ENCODE measurements around the gene ZNF574. TPM values are rescaled to one million over a fixed set of nuclear protein-coding genes. Genes with fewer than 3 reads are reported as not detected.

Gene ZNF574
- polyA plus RNA-seq, 3 donors: 3.3 to 9.6 (median 4.9) TPM

GRCh38 chr19:42030645-42031440 lies 45.1 kb upstream of the ZNF574 start:
- Mint-ChIP-seq H3K9me3 (no peaks in the 10 kb centered on the region), H3K4me1 (peaks cover 2% of the 10 kb centered on the region), H3K27me3 (ENCODE audit: low read depth in 3 of 3) (no peaks in the 10 kb centered on the region), H3K27ac (no peak overlapping the region), H3K36me3 (no peaks in the 10 kb centered on the region), H3K4me3 (no peak overlapping the region)
- Histone ChIP-seq H4K20me1 (ENCODE audit: insufficient read depth, low read length) (no peaks in the 10 kb centered on the region), H3K4me3 (replicated peaks in 1 of 3; ENCODE audit: low read depth in 2 of 3, low read length in 3 of 3) (no peak overlapping the region), H3K9ac (ENCODE audit: insufficient read depth, low read length, poor library complexity, severe bottlenecking) (no peak overlapping the region), H3K9me3 (replicated peaks in 1 of 2; ENCODE audit: control insufficient read depth in 1 of 2, insufficient read depth in 1 of 2, low read length in 2 of 2) (no peaks in the 10 kb centered on the region), H3K27me3 (ENCODE audit: control insufficient read depth in 2 of 2, insufficient read depth in 2 of 2, low read length in 2 of 2) (no peaks in the 10 kb centered on the region), H3K4me1 (ENCODE audit: control insufficient read depth in 1 of 2, insufficient read depth in 2 of 2, low read length in 2 of 2) (no peaks in the 10 kb centered on the region), H3K79me2 (ENCODE audit: insufficient read depth, low read length) (no peaks in the 10 kb centered on the region), H3K36me3 (replicated peaks in 1 of 2; ENCODE audit: control insufficient read depth in 1 of 2, insufficient read depth in 2 of 2, low read length in 2 of 2) (no peaks in the 10 kb centered on the region), H3K4me2 (replicated peaks; ENCODE audit: extremely low read depth, low read length, poor library complexity, severe bottlenecking) (no peak overlapping the region), H2AFZ (ENCODE audit: insufficient read depth, low read depth, low read length, poor library complexity, severe bottlenecking) (no peak overlapping the region), H3K27ac (ENCODE audit: low read depth in 1 of 2, low read length in 2 of 2) (no peak overlapping the region)
- TF ChIP-seq, protein P1, sequence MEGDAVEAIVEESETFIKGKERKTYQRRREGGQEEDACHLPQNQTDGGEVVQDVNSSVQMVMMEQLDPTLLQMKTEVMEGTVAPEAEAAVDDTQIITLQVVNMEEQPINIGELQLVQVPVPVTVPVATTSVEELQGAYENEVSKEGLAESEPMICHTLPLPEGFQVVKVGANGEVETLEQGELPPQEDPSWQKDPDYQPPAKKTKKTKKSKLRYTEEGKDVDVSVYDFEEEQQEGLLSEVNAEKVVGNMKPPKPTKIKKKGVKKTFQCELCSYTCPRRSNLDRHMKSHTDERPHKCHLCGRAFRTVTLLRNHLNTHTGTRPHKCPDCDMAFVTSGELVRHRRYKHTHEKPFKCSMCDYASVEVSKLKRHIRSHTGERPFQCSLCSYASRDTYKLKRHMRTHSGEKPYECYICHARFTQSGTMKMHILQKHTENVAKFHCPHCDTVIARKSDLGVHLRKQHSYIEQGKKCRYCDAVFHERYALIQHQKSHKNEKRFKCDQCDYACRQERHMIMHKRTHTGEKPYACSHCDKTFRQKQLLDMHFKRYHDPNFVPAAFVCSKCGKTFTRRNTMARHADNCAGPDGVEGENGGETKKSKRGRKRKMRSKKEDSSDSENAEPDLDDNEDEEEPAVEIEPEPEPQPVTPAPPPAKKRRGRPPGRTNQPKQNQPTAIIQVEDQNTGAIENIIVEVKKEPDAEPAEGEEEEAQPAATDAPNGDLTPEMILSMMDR (IDR thresholded peaks at IDR 0.05): no peak
- intact Hi-C loops (cut with micrococcal nuclease): no loop called here
- DNase-seq: no peak
- WGBS (ENCODE audit: insufficient coverage): 96% methylated on average over 4 of the region's 7 CpGs

- no peak overlapping the region for H3K4me3 Mint-ChIP-seq
- TF ChIP-seq, protein P1 (IDR thresholded peaks at IDR 0.05): no peak
- H3K4me3 ChIP-seq (replicated peaks in 1 of 3; ENCODE audit: low read depth in 2 of 3, low read length in 3 of 3): no peak overlapping the region
- no peaks in the 10 kb centered on the region for H4K20me1 ChIP-seq (ENCODE audit: insufficient read depth, low read length)
- H3K4me1 ChIP-seq (ENCODE audit: control insufficient read depth in 1 of 2, insufficient read depth in 2 of 2, low read length in 2 of 2): no peaks in the 10 kb centered on the region
- peaks cover 2% of the 10 kb centered on the region for H3K4me1 Mint-ChIP-seq
- H3K27me3 Mint-ChIP-seq (ENCODE audit: low read depth in 3 of 3): no peaks in the 10 kb centered on the region
- no peak overlapping the region for H3K4me2 ChIP-seq (replicated peaks; ENCODE audit: extremely low read depth, low read length, poor library complexity, severe bottlenecking)
- no peaks in the 10 kb centered on the region for H3K36me3 Mint-ChIP-seq
- H3K27me3 ChIP-seq (ENCODE audit: control insufficient read depth in 2 of 2, insufficient read depth in 2 of 2, low read length in 2 of 2): no peaks in the 10 kb centered on the region
- DNase-seq: no peak
- H3K79me2 ChIP-seq (ENCODE audit: insufficient read depth, low read length): no peaks in the 10 kb centered on the region
- H3K27ac ChIP-seq (ENCODE audit: low read depth in 1 of 2, low read length in 2 of 2): no peak overlapping the region
- no peaks in the 10 kb centered on the region for H3K9me3 ChIP-seq (replicated peaks in 1 of 2; ENCODE audit: control insufficient read depth in 1 of 2, insufficient read depth in 1 of 2, low read length in 2 of 2)
- H3K9ac ChIP-seq (ENCODE audit: insufficient read depth, low read length, poor library complexity, severe bottlenecking): no peak overlapping the region
- no peak overlapping the region for H3K27ac Mint-ChIP-seq
- no peaks in the 10 kb centered on the region for H3K9me3 Mint-ChIP-seq
- WGBS (ENCODE audit: insufficient coverage): 92% methylated on average over 5 of the region's 5 CpGs
- intact Hi-C loops (cut with micrococcal nuclease): no loop called here
- H2AFZ ChIP-seq (ENCODE audit: insufficient read depth, low read depth, low read length, poor library complexity, severe bottlenecking): no peak overlapping the region
- no peaks in the 10 kb centered on the region for H3K36me3 ChIP-seq (replicated peaks in 1 of 2; ENCODE audit: control insufficient read depth in 1 of 2, insufficient read depth in 2 of 2, low read length in 2 of 2)
Observed at GRCh38 chr19:42032431-42032830, 43.5 kb upstream of the ZNF574 start.

Data from CD14-positive monocyte (primary cell).